Breast epithelium (tissue), 3 donors: ENCODE results near the gene PATJ.

ENCODE experiments used
- POLR2A ChIP-seq: fragments of 450-650 bp; IDR thresholded peaks from one replicate; pipeline ENCODE4 v1.6.1; 2016; ENCODE audit warnings: antibody characterized with exemption, mild to moderate bottlenecking, moderate library complexity
- POLR2AphosphoS5 ChIP-seq, 3 donors: sonication (generic); formaldehyde crosslinking; IDR thresholded peaks; one replicate each; pipeline ENCODE4 v1.6.1; 2017; ENCODE audit warnings: antibody characterized with exemption in 3 of 3
- TF ChIP-seq, protein P1 (sequence below), 3 donors: fragments of 450-650 bp; IDR thresholded peaks; one replicate each; pipeline ENCODE4 v1.5.1; 2016 to 2017; ENCODE audit warnings: antibody characterized with exemption in 3 of 3, mild to moderate bottlenecking in 3 of 3, moderate library complexity in 3 of 3

- TF ChIP-seq POLR2A (no peak), POLR2AphosphoS5 (IDR thresholded peaks at IDR 0.05) (no peak)
- TF ChIP-seq, protein P1, sequence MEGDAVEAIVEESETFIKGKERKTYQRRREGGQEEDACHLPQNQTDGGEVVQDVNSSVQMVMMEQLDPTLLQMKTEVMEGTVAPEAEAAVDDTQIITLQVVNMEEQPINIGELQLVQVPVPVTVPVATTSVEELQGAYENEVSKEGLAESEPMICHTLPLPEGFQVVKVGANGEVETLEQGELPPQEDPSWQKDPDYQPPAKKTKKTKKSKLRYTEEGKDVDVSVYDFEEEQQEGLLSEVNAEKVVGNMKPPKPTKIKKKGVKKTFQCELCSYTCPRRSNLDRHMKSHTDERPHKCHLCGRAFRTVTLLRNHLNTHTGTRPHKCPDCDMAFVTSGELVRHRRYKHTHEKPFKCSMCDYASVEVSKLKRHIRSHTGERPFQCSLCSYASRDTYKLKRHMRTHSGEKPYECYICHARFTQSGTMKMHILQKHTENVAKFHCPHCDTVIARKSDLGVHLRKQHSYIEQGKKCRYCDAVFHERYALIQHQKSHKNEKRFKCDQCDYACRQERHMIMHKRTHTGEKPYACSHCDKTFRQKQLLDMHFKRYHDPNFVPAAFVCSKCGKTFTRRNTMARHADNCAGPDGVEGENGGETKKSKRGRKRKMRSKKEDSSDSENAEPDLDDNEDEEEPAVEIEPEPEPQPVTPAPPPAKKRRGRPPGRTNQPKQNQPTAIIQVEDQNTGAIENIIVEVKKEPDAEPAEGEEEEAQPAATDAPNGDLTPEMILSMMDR (IDR thresholded peaks at IDR 0.05), result no peak
Observed at GRCh38 chr1:61819421-61819820, 77.1 kb downstream of the PATJ start.
